ENCODE results near the gene MEMO1.

Gene MEMO1

GRCh38 chr2:31832363-31832762, 178.4 kb downstream of the MEMO1 start:
- DNase-seq (ENCODE audit: extremely low read depth, low read depth): no peak
- TF ChIP-seq CTCF (IDR thresholded peaks at IDR 0.05; ENCODE audit: low read depth, low read length): no peak

DNA sequence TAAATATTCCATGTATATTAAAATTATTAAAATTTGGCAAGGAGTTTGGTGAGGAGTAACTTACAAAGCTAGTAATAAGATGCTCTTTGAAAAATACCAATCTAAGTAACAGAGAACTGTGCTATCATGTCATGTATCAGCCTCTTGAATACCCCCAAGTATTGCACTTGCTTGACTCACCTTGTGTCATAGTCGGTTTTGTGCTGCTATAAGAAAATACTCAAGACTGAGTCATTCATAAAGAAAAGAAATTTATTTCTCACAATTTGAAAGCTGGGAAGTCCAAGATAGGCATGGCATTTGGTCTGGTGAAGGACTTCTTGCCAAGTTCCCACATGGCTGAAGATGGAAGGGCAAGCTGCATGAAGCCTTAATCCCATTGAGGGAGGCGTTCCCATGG, 179.2 kb downstream of the MEMO1 start:
- no peak for TF ChIP-seq CTCF (IDR thresholded peaks at IDR 0.05; ENCODE audit: low read depth, low read length)
- no peak for DNase-seq (ENCODE audit: extremely low read depth, low read depth)

DNA sequence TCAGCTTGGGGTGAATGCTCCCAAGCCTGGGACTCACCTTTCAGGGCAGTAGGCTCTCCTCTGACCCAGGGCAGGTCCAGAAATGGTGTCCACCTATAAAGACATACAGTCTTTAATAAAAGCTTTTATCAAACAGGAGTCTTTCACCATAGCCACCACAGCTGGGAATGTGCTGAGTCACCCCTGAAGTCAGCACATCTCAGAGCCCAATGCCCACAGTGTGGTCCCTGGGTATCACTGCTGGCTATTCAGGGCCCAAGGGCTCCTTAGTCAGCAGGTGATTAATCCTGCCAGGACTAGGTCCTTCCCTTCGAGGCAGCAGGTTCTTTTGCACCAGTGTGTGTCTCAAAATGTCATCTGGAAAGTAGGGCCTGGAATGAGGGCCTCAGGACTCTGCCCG, 181.9 kb downstream of the MEMO1 start:
- TF ChIP-seq CTCF (IDR thresholded peaks at IDR 0.05; ENCODE audit: low read depth, low read length): no peak
- DNase-seq (ENCODE audit: extremely low read depth, low read depth): no peak

GRCh38 chr2:31823558-31823957, 187.2 kb downstream of the MEMO1 start:
- TF ChIP-seq CTCF (IDR thresholded peaks at IDR 0.05; ENCODE audit: low read depth, low read length): no peak
- no peak for DNase-seq (ENCODE audit: extremely low read depth, low read depth)

- TF ChIP-seq CTCF (IDR thresholded peaks at IDR 0.05; ENCODE audit: low read depth, low read length): no peak
Observed at GRCh38 chr2:31822587-31822986, 188.2 kb downstream of the MEMO1 start.

More at GRCh38 chr2:31822587-31822986, 188.2 kb downstream of the MEMO1 start:
- no peak for DNase-seq (ENCODE audit: extremely low read depth, low read depth)
